VCaP (cell line): ENCODE results near the gene CYGB.

Experiments
- H3K27ac ChIP-seq: fragments of 450-650 bp; 2 replicates; pipeline ENCODE4 v1.5.1; 2017
- CTCF ChIP-seq: fragments of 450-650 bp; conservative IDR thresholded peaks from 2 replicates; pipeline ENCODE4 v1.5.1; 2017; ENCODE audit warnings: mild to moderate bottlenecking, moderate library complexity

CYGB gene

GRCh38 chr17:76541739-76542454 is 4.4 kb upstream of the CYGB start:
- no peak for TF ChIP-seq CTCF
- no peak overlapping the region for H3K27ac ChIP-seq

GRCh38 chr17:76540381-76541300 is 3.1 kb upstream of the CYGB start:
- no peak overlapping the region for H3K27ac ChIP-seq
- TF ChIP-seq CTCF: no peak

- no peak within 1 kb of the TSS for H3K27ac ChIP-seq
- TF ChIP-seq CTCF: no peak
These were observed 2.2 kb upstream of the CYGB start, which contains the start of gene PRCD for GRCh38 chr17:76539631-76540271. PRCD (plus strand) TSS chr17:76540044; CDS start chr17:76540142, 98 bp downstream.

- TF ChIP-seq CTCF: no peak
These were observed 1.5 kb upstream of the CYGB start for GRCh38 chr17:76538941-76539570.

GRCh38 chr17:76538281-76538931 is 897 bp upstream of the CYGB start:
- no peak overlapping the region for H3K27ac ChIP-seq
- no peak for TF ChIP-seq CTCF

More at GRCh38 chr17:76538941-76539570, 1.5 kb upstream of the CYGB start:
- no peak overlapping the region for H3K27ac ChIP-seq

GRCh38 chr17:76537288-76537577 is 276 bp downstream of the CYGB start:
- no peak for TF ChIP-seq CTCF
- H3K27ac ChIP-seq: no peak overlapping the region
